GM18508 (cell line): ENCODE data around the gene OR13J1.
"Not testable (repeated sequence)": the region's sequence is repeated elsewhere in the genome, so short reads cannot be mapped to it uniquely, and the experiment has no call there.

Experiments
- ATAC-seq: cut with Tn5 transposase; IDR thresholded peaks from one replicate; pipeline ENCODE4 v1.9.1; 2021; ENCODE audit warnings: moderate number of reproducible peaks; ENCODE audit not compliant: insufficient read depth, unreplicated experiment

OR13J1 gene

DNA sequence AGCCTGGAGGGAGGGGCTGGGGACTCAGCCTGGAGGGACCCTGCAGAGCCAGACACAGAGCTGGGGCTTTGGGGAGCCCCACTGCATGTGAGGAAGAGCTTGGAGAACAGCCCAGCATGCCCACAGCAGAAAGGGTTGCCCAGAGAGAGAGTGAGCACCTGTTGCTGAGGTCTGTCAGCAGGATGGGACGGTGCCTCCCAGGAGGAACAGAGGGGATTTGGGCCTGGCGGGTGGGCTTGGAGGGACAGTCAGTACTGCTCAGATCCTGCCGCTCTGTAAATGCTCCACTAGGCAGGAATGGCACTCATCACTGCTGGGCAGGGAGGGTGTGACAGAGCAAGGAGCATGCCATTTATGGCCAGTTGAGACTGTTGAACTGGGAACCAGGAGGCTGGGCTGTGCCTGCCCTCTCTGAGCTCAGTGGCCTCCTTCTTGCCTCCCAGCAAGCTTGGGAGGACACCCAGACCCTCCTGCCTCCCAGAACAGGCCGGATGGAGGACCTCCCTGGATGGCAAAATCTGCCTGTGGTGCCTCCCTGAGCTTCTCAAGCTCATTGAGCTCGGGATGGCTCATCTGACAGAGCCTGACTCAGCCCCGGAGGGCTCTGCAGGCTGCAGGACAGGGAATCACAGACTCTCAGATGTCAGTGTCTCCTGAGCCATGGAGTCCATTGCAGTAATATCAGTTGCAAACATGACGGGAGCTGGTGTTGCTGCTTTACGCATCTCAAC is 35.0 kb upstream of the OR13J1 start:
- no peak for ATAC-seq

DNA sequence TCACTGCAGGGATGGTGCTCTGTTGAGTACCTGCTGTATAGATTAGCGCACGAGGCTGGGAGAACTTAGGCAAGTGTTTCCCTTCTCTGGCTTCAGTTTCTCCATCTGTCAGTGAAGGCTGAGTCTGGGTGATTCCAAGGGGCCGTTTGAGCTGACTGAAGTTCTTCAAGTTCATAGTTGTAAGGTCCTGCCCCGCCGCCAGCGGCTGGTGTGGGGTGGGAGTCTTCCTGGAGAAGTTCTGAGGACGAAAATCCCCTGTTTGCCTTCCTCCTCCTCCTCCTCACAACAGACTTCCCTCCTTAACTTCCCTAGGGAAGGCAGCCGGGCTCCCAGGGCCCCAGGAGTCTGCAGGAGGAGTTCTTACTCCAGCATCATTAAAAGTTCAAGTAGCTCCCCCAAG is 34.1 kb upstream of the OR13J1 start:
- no peak for ATAC-seq

DNA sequence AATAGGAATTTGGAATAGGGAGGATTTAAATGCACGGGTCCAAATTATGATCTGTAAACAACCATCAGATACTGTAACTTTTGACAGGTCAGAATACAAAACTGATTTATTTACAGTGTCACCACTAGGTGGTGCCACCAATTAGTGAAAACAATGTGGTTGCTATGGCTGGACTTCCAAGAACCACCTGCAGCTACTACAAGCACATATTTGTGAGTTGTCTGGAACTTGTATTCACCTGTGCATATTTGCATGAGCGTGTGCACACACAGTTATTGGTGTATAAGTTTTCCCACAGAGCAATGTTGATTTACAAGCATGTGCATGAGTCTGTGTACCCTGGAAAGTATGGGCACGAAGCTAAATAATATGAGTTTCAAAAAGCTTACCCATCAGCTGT is 32.8 kb upstream of the OR13J1 start:
- ATAC-seq = no peak

DNA sequence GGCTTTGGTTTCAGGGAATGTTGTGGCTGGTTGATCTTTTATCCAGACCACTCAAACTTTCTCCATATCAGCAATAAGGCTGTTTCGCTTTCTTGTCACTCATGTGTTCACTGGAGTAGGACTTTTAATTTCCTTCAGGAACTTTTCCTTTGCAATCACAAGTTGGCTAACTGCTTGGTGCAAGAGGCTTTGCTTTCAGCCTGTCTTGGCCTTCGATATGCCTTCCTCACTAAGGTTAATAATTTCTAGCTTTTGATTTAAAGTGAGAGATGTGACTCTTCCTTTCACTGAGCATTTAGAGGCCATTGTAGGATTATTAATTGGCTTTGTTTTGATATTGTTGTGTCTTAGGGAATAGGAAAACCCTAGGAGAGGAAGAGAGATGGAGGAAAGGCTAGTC is 28.8 kb upstream of the OR13J1 start:
- ATAC-seq = no peak

DNA sequence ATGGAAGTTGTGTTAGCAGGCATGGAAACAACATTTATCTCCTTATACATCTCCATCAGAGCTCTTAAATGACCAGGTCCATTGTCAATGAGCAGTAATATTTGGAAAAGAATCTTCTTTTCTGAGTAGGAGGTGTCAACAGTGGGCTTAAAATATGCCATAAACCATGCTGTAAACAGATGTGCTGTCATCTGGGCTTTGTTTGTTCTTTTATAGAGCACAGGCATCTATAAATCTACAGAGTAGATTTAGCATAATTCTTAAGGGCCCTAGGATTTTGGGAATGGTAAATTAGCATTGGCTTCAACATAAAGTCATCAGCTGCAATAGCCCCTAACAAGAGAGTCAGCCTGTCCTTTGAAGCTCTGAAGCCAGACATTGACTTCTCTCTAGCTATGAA is 28.1 kb upstream of the OR13J1 start:
- no peak for ATAC-seq

DNA sequence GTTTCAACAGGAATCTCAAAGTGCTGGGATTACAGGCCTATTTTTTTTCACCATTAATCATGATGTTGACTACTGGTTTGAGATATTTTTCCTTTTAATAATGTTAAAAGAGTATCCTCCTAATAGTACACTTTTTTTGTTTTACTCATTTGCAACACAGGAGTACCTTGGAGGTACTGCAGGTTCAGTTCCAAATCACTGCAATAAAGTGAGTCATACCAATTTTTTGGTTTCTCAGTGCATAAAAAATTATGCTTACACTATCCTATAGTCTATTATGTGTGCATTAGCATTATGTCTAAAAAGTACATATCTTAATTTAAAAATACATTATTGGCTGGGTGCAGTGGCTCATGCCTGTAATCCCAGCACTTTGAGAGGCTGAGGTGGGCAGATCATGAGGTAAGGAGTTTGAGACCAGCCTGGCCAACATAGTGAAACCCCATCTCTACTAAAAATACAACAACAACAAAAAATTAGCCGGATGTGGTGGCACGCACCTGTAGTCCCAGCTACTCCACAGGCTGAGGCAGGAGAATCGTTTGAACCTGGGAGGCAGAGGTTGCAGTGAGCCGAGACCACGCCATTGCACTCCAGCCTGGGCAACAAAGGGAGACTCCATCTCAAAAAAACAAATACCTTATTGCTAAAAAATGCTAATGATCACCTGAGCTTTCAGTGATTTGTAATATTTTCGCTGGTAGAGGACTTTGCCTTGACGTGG is 27.3 kb upstream of the OR13J1 start:
- not testable (repeated sequence) for ATAC-seq

DNA sequence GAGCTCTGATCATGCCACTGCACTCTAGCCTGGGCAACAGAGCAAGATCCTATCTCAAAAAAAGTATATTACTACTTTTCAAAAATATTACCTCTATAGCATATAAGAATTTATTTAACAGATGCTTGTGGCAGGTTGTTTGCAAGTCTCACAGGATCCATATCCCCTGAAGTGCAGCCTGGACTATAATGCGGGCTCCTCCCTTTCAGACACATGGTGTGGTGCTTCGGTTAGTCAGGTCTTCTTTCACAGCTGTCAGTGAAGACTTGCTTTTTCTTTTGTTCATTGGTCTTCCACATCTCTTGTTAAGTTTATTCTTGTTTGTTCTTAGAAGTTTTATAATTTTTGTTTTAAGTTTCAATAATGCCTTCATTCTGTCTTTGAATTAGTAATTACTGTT is 26.4 kb upstream of the OR13J1 start:
- no peak for ATAC-seq

DNA sequence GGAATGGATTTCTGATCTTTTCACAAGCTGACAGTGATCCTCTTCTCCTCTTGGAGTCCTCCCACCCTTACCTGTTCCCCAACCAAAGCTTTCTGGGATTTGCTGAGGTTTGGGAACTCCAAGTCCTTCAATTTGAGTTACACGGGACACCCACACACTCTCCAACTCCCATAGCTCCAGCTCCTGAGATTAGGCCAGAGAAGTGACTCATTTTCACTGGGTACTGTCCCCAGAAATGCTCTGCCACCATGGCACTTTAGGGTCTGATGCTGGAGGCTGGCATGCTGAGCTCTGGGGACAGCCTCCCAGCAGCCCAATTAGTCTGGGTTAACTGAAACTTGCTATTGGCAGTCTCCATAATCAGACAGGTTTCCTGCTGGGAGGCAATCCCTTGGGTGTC is 21.9 kb upstream of the OR13J1 start:
- no peak for ATAC-seq

DNA sequence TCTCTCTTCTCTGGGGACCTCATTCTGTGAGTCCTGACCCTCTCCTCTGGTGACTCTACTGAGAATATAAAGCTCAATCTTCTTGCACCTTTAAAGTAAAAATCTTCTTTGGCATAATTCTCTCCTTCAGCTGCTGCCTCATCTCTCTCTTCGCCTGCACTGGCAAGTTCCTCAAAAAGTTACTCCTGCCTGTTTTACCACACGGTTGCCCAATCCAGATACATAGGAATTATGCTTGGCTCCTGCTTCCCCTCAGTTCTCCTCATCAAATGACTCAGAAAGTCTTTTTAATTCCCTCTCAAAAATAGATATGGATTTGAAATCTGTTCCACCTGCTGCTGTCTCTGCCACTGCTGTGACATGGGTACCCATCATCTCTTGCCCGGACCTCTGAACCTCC is 21.4 kb upstream of the OR13J1 start:
- no peak for ATAC-seq

DNA sequence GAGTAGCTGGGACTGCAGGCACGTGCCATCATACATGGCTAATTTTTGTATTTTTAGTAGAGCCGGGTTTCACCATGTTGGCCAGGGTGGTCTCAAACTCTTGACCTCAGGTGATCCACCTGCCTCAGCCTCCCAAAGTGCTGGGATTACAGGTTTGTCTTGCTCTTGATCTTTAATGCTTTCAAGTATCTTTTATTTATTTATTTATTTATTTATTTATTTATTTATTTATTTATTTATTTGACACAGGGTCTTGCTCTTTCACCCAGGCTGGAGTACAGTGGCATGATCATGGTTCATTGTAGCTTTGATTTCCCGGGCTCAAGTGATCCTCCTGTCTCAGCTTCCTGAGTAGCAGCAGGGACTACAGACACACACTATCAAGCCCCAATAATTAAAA is 14.7 kb upstream of the OR13J1 start:
- ATAC-seq = not testable (repeated sequence)

DNA sequence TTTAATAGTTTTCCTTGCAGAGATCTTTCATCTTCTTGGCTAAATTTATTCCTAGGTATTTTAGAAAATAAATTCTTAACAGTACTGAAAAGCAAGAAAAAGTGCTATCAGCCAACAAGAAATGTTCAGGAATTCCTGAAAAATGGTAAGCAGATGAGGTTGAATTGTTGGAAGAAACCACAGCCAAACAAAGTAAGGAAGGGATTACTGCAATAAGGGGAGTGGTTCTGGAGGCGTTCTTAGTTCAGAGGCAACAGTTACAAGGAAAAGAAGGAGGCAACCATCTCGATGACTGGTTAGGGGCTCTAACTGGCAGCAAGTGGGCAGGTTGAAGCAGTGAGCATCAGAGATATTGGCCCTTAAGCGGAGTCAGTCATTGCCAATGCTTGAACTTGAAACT is 12.8 kb upstream of the OR13J1 start:
- no peak for ATAC-seq

DNA sequence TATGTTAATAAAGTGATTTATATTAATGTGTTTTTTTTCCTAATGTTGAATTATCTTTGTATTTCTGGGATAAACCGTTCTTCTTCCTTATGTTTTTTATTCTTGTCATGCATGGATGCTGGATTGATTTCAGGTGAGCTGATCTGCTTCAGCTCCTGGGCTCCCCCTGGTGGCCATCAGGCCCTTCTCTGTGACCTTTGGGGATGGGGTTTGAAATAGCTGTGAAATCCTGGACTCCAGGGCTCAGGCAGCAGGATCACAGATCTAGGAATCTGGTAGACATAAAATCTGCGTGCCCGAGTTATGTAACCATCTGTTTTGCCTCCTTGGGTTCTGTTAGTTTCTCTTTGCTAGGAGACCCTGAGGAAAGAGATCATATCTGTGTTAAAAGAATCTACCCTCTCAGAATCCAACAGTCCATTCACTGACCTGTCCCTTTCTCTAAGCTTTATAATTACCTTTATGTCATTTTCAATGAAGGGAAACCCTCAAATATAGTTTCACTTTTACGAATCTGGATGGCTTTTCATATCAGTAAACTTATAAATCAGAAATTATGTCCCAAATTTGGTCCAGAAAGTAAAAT is 12.2 kb upstream of the OR13J1 start:
- no peak for ATAC-seq

DNA sequence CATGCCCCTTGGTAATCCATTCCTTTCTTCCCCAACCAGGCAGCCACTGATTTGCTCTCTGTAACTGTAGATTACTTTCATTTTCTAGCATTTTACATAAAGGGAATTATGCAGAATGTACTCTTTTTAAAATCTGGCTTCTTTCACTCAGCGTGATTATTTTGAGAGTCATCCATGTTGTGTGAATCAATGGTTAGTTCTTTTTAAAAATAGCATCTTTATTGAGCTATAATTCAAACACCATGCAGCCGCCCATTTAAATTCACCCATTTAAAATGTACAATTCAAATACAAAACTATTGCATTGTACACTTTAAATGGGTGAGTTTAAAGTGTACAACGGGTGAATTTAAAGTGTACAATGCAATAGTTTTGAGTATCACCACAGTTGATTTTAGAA is 2.3 kb upstream of the OR13J1 start:
- no peak for ATAC-seq

DNA sequence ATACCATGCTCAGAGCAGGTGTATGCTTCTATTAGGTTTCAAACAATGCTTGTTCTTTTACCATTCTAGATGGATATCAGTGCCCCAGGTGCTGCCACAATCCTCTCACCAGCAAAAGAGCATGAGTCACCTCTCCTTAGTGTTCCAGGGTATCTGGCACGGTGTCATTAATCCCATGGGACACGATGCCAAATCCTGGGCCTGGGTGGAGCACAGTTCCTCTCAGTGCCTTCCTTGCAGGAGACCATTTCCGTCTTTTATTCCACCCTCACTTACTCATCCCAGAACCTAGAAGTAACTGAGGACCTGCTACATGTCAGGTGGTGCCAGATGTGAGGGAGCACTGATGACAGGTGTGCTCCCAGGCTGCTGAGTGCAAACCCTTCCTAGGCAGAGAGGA is 1.3 kb upstream of the OR13J1 start:
- no peak for ATAC-seq

DNA sequence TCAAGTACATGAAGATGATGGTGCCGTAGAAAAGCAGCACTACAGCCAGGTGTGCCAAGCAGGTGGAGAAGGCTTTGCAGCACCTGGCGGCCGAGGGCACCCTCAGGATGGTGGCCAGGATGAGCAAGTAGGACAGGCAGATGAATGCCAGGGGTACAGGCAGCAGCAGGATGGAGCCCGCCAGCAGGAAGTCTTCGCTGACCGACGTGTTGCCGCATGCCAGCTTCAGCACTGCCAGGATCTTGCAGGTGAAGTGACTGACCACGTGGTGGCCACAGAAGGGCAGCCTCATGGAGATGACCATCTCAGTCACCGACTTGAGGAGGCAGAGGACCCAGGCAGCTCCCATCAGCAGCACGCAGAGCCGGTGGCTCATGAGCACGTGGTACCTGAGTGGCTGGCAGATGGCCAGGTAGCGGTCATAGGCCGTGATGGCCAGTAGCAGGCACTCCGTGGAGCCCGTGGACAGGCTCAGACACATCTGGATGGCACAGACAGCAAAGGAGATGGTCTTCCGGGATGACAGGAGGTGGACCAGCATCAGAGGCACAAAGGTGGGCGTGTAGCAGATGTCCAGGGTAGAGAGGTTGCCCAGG is 482 bp downstream of the OR13J1 start:
- ATAC-seq = no peak

DNA sequence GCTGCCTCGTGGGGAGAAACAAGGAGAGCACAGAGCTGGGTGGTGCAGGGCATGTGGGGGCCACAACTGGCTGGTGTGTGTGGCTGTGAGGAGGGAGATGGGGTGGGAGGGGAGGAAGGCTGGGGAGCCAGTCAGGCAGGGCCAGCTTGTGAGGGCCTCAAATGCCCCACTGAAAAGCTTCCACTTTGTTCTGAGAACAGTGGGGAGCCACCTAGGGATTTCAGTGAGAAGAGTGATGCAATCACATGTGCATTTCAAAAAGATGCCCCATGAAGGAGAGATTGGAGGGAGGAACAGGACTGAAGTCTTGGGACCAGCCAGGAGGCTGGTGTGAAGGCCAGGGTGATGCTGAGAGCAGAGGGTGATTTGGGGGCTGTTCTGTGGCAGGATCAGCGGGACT is 1.3 kb downstream of the OR13J1 start:
- no peak for ATAC-seq

DNA sequence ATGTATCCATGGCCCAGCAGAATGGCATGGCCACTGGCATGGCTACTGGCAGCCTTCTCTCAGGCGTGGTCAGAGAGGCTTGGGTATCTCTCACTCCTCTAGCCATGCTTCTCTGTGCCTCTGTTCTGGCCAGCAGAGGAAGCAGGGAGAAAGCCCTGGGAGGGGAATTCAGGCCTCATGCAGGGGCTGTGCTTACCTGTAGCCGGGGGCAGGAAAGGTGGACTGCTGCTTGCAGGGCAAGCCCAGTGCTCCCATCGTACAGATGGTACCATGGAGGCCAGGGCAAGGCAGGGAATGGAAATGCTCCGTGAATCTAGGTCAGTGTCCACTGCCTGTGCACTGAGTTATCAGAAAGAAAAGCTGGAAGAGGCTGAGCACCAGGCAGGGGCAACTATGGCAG is 2.7 kb downstream of the OR13J1 start:
- no peak for ATAC-seq

DNA sequence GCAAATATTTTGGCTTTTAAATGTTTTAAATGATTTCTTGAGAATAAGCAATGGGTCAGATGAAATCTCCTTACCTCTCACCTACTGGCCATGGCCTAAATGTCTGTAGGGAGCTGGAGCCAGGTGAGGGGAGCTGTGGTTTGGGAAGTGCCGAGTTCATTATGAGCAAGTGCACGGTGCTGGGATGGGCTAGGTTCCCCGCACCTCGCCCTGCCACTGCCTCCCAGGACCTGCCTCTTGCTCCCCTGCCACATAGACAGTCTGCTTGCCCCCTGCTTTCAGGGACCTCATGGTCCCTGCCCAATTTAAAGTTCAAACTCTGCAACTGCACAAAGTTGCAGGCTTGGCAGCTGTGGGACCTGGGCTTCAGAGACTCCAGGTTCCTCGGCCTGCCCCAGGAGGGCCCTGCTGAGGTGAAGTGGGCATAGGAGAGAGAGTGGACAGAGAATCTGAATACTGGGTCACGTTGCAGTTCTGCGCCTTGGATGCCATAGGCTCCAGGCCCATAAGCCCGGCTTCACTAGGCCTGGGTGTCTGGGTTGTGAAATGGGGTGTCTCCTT is 5.4 kb downstream of the OR13J1 start:
- ATAC-seq = no peak

DNA sequence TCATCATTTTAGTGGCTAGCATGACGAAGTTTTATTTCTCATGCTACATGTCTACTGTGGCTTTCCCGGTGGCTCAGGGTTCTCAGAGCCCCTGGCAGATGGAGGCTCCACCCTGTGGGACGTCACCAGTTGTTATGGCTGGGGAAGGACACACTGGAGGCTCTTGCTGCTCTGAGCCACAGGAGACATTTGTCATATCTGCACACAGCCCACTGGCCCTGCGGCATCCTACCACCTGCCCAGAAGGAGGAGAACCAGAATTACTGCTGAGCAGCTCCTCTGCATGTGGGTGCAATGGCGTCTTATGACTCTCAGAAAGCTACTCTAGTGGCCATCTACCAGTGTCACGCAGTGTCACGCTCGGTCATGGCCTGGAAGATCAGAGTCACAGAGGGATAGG is 6.6 kb downstream of the OR13J1 start:
- no peak for ATAC-seq

DNA sequence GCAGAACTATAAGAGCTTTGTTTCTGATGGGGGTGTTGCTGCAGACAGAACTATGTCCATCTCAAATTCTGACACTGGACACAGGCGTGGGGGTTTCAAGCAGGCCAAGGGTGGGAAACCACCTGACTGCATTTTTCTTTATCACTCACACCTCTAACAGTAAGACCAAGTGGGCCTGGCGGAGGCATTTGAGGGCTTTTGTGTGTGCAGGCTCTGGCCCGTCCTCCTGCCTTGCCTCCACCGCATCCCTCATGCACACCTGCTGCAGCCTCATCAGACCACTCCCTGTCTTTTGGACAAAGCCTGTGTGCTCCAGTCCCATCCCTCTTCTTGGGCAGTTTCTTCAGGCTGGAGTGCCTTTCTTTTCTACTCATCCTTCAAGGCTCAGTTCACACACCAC is 7.9 kb downstream of the OR13J1 start:
- ATAC-seq = no peak
